ENCODE data around the gene CCDC117.

CCDC117 gene

DNA sequence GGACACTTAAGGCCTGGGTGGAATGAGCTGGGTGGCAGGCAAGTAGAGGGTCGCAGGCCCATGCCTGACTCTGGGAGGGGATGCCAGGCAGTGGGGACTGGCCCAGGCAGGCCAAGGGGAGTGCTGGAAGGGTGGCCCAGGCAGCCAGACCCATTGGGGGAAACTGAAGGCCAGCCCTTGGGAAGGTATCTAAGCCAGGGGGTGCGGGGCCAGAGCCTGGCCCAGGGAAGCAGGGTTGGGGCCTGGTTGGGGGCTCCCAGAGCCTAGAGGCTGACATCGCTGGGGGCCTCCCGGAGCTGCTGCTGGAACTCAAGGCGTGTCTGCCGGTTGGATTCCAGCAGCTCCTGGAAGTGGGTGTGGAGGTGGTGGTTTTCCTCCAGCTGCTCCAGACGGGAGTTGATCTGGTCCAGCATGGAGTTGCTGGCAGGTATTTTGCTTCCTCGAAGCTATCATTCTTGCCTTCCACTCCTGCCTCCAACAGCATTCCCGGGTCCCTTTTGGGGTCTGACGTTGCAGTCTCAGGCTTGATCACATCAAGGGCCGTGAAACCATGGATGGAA lies 63.2 kb downstream of the CCDC117 start:
- DNase-seq (ENCODE audit: low read depth), result no peak
- H3K4me3 ChIP-seq (ENCODE audit: low read depth, low read length), result no peak overlapping the region
- TF ChIP-seq, protein P1, sequence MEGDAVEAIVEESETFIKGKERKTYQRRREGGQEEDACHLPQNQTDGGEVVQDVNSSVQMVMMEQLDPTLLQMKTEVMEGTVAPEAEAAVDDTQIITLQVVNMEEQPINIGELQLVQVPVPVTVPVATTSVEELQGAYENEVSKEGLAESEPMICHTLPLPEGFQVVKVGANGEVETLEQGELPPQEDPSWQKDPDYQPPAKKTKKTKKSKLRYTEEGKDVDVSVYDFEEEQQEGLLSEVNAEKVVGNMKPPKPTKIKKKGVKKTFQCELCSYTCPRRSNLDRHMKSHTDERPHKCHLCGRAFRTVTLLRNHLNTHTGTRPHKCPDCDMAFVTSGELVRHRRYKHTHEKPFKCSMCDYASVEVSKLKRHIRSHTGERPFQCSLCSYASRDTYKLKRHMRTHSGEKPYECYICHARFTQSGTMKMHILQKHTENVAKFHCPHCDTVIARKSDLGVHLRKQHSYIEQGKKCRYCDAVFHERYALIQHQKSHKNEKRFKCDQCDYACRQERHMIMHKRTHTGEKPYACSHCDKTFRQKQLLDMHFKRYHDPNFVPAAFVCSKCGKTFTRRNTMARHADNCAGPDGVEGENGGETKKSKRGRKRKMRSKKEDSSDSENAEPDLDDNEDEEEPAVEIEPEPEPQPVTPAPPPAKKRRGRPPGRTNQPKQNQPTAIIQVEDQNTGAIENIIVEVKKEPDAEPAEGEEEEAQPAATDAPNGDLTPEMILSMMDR (IDR thresholded peaks at IDR 0.05; ENCODE audit: low read depth, low read length, missing control alignments), result no peak

- TF ChIP-seq, protein P1 (IDR thresholded peaks at IDR 0.05; ENCODE audit: low read depth, low read length, missing control alignments), result no peak
- H3K4me3 ChIP-seq (ENCODE audit: low read depth, low read length), result no peak overlapping the region
- no peak for DNase-seq (ENCODE audit: low read depth)
These were observed 65.1 kb downstream of the CCDC117 start for GRCh38 chr22:28837640-28838039.

All from GM12864 (cell line).